Measurements from ENCODE around the gene KMT2D. TPM values are rescaled to one million over a fixed set of nuclear protein-coding genes. Genes with fewer than 3 reads are reported as not detected.

KMT2D gene
- 10.4 TPM for polyA plus RNA-seq (2013, experiment 1 of 2)
- polyA plus RNA-seq (2013, experiment 2 of 2): 10.8 TPM

- peak within 1 kb of the TSS; percentile 86 for H2BK15ac ChIP-seq (ENCODE audit: low read length)
- DNase-seq (ENCODE audit: low spot score): peak; percentile 96
These were observed at the start of gene KMT2D for GRCh38 chr12:49060237-49061156. KMT2D (minus strand) TSS chr12:49060794; CDS start chr12:49055324, 5,470 bp downstream.

GRCh38 chr12:49109641-49110463 lies 49.3 kb upstream of the KMT2D start:
- H2BK5ac ChIP-seq (ENCODE audit: low read length): peak overlapping the region; percentile 69
- peaks cover 6 to 7% of the 10 kb centered on the region in 2 donors for H3K4me1 ChIP-seq (ENCODE audit: control insufficient read depth in 2 of 2, insufficient read depth in 1 of 2, low read depth in 1 of 2, low read length in 2 of 2)
- H3K36me3 ChIP-seq (replicated peaks in 1 of 2; ENCODE audit: control insufficient read depth in 2 of 2, insufficient read depth in 2 of 2, low read length in 2 of 2): peaks cover 11 to 33% of the 10 kb centered on the region in 2 donors
- peak overlapping the region; percentile 98 for H3K18ac ChIP-seq (ENCODE audit: low read length)
- no peak overlapping the region for H2BK120ac ChIP-seq (ENCODE audit: low read depth, low read length)
- peak overlapping the region; percentile 87 for H3K27ac ChIP-seq (replicated peaks; ENCODE audit: low read length)
- peak overlapping the region; percentile 38 for H3K23ac ChIP-seq (ENCODE audit: low read depth, low read length, poor library complexity)
- H3K9me3 ChIP-seq (replicated peaks in 1 of 2; ENCODE audit: control insufficient read depth in 2 of 2, insufficient read depth in 1 of 2, low read depth in 1 of 2, low read length in 2 of 2): no peaks in the 10 kb centered on the region
- H3K27me3 ChIP-seq (ENCODE audit: control insufficient read depth in 3 of 3, insufficient read depth in 3 of 3, low read depth in 1 of 3, low read length in 3 of 3): no peaks in the 10 kb centered on the region
- H3K14ac ChIP-seq (ENCODE audit: low read length): peak overlapping the region; percentile 92
- no peak overlapping the region for H4K8ac ChIP-seq (ENCODE audit: low read depth, low read length)
- peak overlapping the region; percentile 89 for H2AFZ ChIP-seq (ENCODE audit: low read length)
- H3K9ac ChIP-seq (ENCODE audit: low read depth, low read length, poor library complexity): peak overlapping the region; percentile 96
- WGBS, 2 donors (ENCODE audit: extremely low coverage in 2 of 2, insufficient read length in 2 of 2, insufficient replicate concordance in 1 of 2): no CpG with 5 or more reads among the region's 33 CpGs
- H2BK12ac ChIP-seq (ENCODE audit: low read length): no peak overlapping the region
- peak overlapping the region; percentile 61 for H3K4me2 ChIP-seq (ENCODE audit: insufficient read depth, low read length, poor library complexity, severe bottlenecking)
- peaks cover 4% of the 10 kb centered on the region for H3K79me1 ChIP-seq (ENCODE audit: low read depth, low read length)
- peak overlapping the region; percentile 28 for H2AK5ac ChIP-seq (ENCODE audit: low read depth, low read length)
- DNase-seq (ENCODE audit: low spot score): no peak
- no peak overlapping the region for H2BK15ac ChIP-seq (ENCODE audit: low read length)
- H3K4ac ChIP-seq (ENCODE audit: low read length): no peak overlapping the region
- H3K4me3 ChIP-seq (ENCODE audit: low read length in 2 of 2): peak overlapping the region; percentile 91 to 98
- H4K91ac ChIP-seq (ENCODE audit: low read depth, low read length, poor library complexity): no peak overlapping the region

More at GRCh38 chr12:49060237-49061156, at the start of gene KMT2D:
- H3K27me3 ChIP-seq (ENCODE audit: control insufficient read depth in 3 of 3, insufficient read depth in 3 of 3, low read depth in 1 of 3, low read length in 3 of 3): no peaks in the 10 kb centered on the region
- peak within 1 kb of the TSS; percentile 65 for H4K91ac ChIP-seq (ENCODE audit: low read depth, low read length, poor library complexity)
- peak within 1 kb of the TSS; percentile 38 for H2AK5ac ChIP-seq (ENCODE audit: low read depth, low read length)
- WGBS, 2 donors (ENCODE audit: extremely low coverage in 2 of 2, insufficient read length in 2 of 2, insufficient replicate concordance in 1 of 2): no CpG with 5 or more reads among the region's 74 CpGs
- H3K23ac ChIP-seq (ENCODE audit: low read depth, low read length, poor library complexity): peak within 1 kb of the TSS; percentile 86
- H3K4me3 ChIP-seq (ENCODE audit: low read length in 2 of 2): peak within 1 kb of the TSS; percentile 80 to 98
- peaks cover 26 to 32% of the 10 kb centered on the region in 2 donors for H3K4me1 ChIP-seq (ENCODE audit: control insufficient read depth in 2 of 2, insufficient read depth in 1 of 2, low read depth in 1 of 2, low read length in 2 of 2)
- H3K9ac ChIP-seq (ENCODE audit: low read depth, low read length, poor library complexity): peak within 1 kb of the TSS; percentile 94
- no peak within 1 kb of the TSS for H3K4ac ChIP-seq (ENCODE audit: low read length)
- peak within 1 kb of the TSS; percentile 99 for H3K18ac ChIP-seq (ENCODE audit: low read length)
- H3K4me2 ChIP-seq (ENCODE audit: insufficient read depth, low read length, poor library complexity, severe bottlenecking): peak within 1 kb of the TSS; percentile 95
- peak within 1 kb of the TSS; percentile 97 for H2BK5ac ChIP-seq (ENCODE audit: low read length)
- peak within 1 kb of the TSS; percentile 61 for H3K14ac ChIP-seq (ENCODE audit: low read length)
- peak within 1 kb of the TSS; percentile 99 for H2AFZ ChIP-seq (ENCODE audit: low read length)
- peaks cover 12% of the 10 kb centered on the region for H3K79me1 ChIP-seq (ENCODE audit: low read depth, low read length)
- no peak within 1 kb of the TSS for H4K8ac ChIP-seq (ENCODE audit: low read depth, low read length)
- H2BK12ac ChIP-seq (ENCODE audit: low read length): no peak within 1 kb of the TSS
- H3K9me3 ChIP-seq (replicated peaks in 1 of 2; ENCODE audit: control insufficient read depth in 2 of 2, insufficient read depth in 1 of 2, low read depth in 1 of 2, low read length in 2 of 2): no peaks in the 10 kb centered on the region
- peak within 1 kb of the TSS; percentile 91 for H3K27ac ChIP-seq (replicated peaks; ENCODE audit: low read length)
- no peak within 1 kb of the TSS for H2BK120ac ChIP-seq (ENCODE audit: low read depth, low read length)
- H3K36me3 ChIP-seq (replicated peaks in 1 of 2; ENCODE audit: control insufficient read depth in 2 of 2, insufficient read depth in 2 of 2, low read length in 2 of 2): peaks cover 2 to 28% of the 10 kb centered on the region in 2 donors

GRCh38 chr12:49108958-49109404 lies 48.4 kb upstream of the KMT2D start:
- no peak for DNase-seq (ENCODE audit: low spot score)
- Histone ChIP-seq H3K4me1 (ENCODE audit: control insufficient read depth in 2 of 2, insufficient read depth in 1 of 2, low read depth in 1 of 2, low read length in 2 of 2) (peaks cover 6 to 7% of the 10 kb centered on the region in 2 donors), H3K27me3 (ENCODE audit: control insufficient read depth in 3 of 3, insufficient read depth in 3 of 3, low read depth in 1 of 3, low read length in 3 of 3) (no peaks in the 10 kb centered on the region), H2BK12ac (ENCODE audit: low read length) (no peak overlapping the region), H3K18ac (ENCODE audit: low read length) (no peak overlapping the region), H2BK120ac (ENCODE audit: low read depth, low read length) (no peak overlapping the region), H3K4me3 (ENCODE audit: low read length in 2 of 2) (peak overlapping the region in 1 of 2 donors; percentile 91), H2BK15ac (ENCODE audit: low read length) (no peak overlapping the region), H3K23ac (ENCODE audit: low read depth, low read length, poor library complexity) (no peak overlapping the region), H2AK5ac (ENCODE audit: low read depth, low read length) (no peak overlapping the region), H3K36me3 (replicated peaks in 1 of 2; ENCODE audit: control insufficient read depth in 2 of 2, insufficient read depth in 2 of 2, low read length in 2 of 2) (peaks cover 16 to 41% of the 10 kb centered on the region in 2 donors), H3K14ac (ENCODE audit: low read length) (no peak overlapping the region), H2BK5ac (ENCODE audit: low read length) (no peak overlapping the region), H3K4ac (ENCODE audit: low read length) (no peak overlapping the region), H2AFZ (ENCODE audit: low read length) (no peak overlapping the region), H4K91ac (ENCODE audit: low read depth, low read length, poor library complexity) (no peak overlapping the region), H3K9ac (ENCODE audit: low read depth, low read length, poor library complexity) (no peak overlapping the region), H4K8ac (ENCODE audit: low read depth, low read length) (no peak overlapping the region), H3K79me1 (ENCODE audit: low read depth, low read length) (peaks cover 4% of the 10 kb centered on the region), H3K9me3 (replicated peaks in 1 of 2; ENCODE audit: control insufficient read depth in 2 of 2, insufficient read depth in 1 of 2, low read depth in 1 of 2, low read length in 2 of 2) (no peaks in the 10 kb centered on the region), H3K27ac (replicated peaks; ENCODE audit: low read length) (no peak overlapping the region), H3K4me2 (ENCODE audit: insufficient read depth, low read length, poor library complexity, severe bottlenecking) (no peak overlapping the region)
- no CpG with 5 or more reads among the region's 4 CpGs for WGBS, 2 donors (ENCODE audit: extremely low coverage in 2 of 2, insufficient read length in 2 of 2, insufficient replicate concordance in 1 of 2)

All from neuronal stem cell (in vitro differentiated cells).